ENCODE results near the gene GPR15LG. TPM values are rescaled to one million over a fixed set of nuclear protein-coding genes. Genes with fewer than 3 reads are reported as not detected.

Gene GPR15LG
- total and polyA plus RNA-seq, 2 donors (not counting 3 experiments of a cell fraction or from before 2014, with no cell fraction given) = not detected

GRCh38 chr10:84193846-84194423 is 20.3 kb downstream of the GPR15LG start:
- TF ChIP-seq EZH2 (IDR thresholded peaks at IDR 0.05; ENCODE audit: borderline replicate concordance, low read depth, low read length, severe bottlenecking) (no peak), MYC (IDR thresholded peaks at IDR 0.05; ENCODE audit: low read depth, low read length) (no peak), POLR2AphosphoS5 (IDR thresholded peaks at IDR 0.05; ENCODE audit: insufficient read depth, low read depth, low read length) (no peak), FOS (IDR thresholded peaks at IDR 0.05; ENCODE audit: borderline replicate concordance, insufficient read depth, low read length) (no peak), MAX (IDR thresholded peaks at IDR 0.05; ENCODE audit: insufficient read depth, insufficient read length) (no peak), POLR2A (IDR thresholded peaks at IDR 0.05; ENCODE audit: low read depth, low read length) (no peak), JUN (IDR thresholded peaks at IDR 0.05; ENCODE audit: borderline replicate concordance, insufficient read depth, insufficient read length, low read depth) (no peak), GATA2 (IDR thresholded peaks at IDR 0.05; ENCODE audit: insufficient read depth, insufficient read length, low read depth, low read length) (no peak), CTCF (IDR thresholded peaks at IDR 0.05; ENCODE audit: extremely low read depth in 1 of 2, insufficient read depth in 1 of 2, low read depth in 1 of 2, low read length in 2 of 2) (no peak)
- H3K27me3 ChIP-seq (ENCODE audit: control insufficient read depth in 2 of 2, insufficient read depth in 2 of 2, low read length in 2 of 2) = peaks cover 31% of the 10 kb centered on the region in 2 experiments
- no peak overlapping the region for H3K9ac ChIP-seq (replicated peaks; ENCODE audit: extremely low read depth, insufficient read depth, low read length)
- POLR2A ChIA-PET = no interaction called here
- DNase-seq (ENCODE audit: low read depth, low spot score) = no peak
- intact Hi-C loops (cut with micrococcal nuclease) (no loop called here), dilution Hi-C loops (cut with MboI; ENCODE audit: extremely low pct_ligation_motif_present, low sequenced_read_pairs) (no loop called here)
- H3K4me3 ChIP-seq (replicated peaks in 1 of 3; ENCODE audit: insufficient read depth in 1 of 3, low read depth in 1 of 3, low read length in 3 of 3) = no peak overlapping the region
- no TSS peak for BruUV-seq (replicated peaks)
- no peak overlapping the region for H3K4me2 ChIP-seq (ENCODE audit: insufficient read depth, low read length)
- no peaks in the 10 kb centered on the region for H3K9me1 ChIP-seq (replicated peaks; ENCODE audit: control insufficient read depth, extremely low read depth, insufficient read depth, low read length)
- CTCF ChIA-PET = no interaction called here
- no peak for FAIRE-seq
- no peaks in the 10 kb centered on the region for H3K79me2 ChIP-seq (ENCODE audit: control insufficient read depth, insufficient read depth, low read length)
- no peak overlapping the region for H2AFZ ChIP-seq (ENCODE audit: low read depth, low read length)
- H3K36me3 ChIP-seq (ENCODE audit: control insufficient read depth in 2 of 2, extremely low read depth in 1 of 2, insufficient read depth in 2 of 2, low read length in 2 of 2) = no peaks in the 10 kb centered on the region
- no peaks in the 10 kb centered on the region for H4K20me1 ChIP-seq (replicated peaks; ENCODE audit: control insufficient read depth, extremely low read depth, insufficient read depth, low read length)
- no peaks in the 10 kb centered on the region for H3K4me1 ChIP-seq (ENCODE audit: control insufficient read depth, extremely low read depth, insufficient read depth, low read length)
- H3K9me3 ChIP-seq (replicated peaks; ENCODE audit: control insufficient read depth, insufficient read depth, low read length) = no peaks in the 10 kb centered on the region
- H3K27ac ChIP-seq (ENCODE audit: insufficient read depth, low read depth, low read length) = no peak overlapping the region

All from endothelial cell of umbilical vein (primary cell).